Stimulated activated CD8-positive, alpha-beta memory T cell treated with anti-CD3 and anti-CD28 coated beads, Interleukin-15, amount 100 ng/mL, for 4 hours (primary cell): ENCODE measurements around the gene RELL1.

ENCODE experiments used
- DNase-seq, 2 donors: peaks; one replicate each; pipeline ENCODE4 v3.0.0-alpha.2; 2020; ENCODE audit warnings: low read depth in 2 of 2

RELL1 gene

DNA sequence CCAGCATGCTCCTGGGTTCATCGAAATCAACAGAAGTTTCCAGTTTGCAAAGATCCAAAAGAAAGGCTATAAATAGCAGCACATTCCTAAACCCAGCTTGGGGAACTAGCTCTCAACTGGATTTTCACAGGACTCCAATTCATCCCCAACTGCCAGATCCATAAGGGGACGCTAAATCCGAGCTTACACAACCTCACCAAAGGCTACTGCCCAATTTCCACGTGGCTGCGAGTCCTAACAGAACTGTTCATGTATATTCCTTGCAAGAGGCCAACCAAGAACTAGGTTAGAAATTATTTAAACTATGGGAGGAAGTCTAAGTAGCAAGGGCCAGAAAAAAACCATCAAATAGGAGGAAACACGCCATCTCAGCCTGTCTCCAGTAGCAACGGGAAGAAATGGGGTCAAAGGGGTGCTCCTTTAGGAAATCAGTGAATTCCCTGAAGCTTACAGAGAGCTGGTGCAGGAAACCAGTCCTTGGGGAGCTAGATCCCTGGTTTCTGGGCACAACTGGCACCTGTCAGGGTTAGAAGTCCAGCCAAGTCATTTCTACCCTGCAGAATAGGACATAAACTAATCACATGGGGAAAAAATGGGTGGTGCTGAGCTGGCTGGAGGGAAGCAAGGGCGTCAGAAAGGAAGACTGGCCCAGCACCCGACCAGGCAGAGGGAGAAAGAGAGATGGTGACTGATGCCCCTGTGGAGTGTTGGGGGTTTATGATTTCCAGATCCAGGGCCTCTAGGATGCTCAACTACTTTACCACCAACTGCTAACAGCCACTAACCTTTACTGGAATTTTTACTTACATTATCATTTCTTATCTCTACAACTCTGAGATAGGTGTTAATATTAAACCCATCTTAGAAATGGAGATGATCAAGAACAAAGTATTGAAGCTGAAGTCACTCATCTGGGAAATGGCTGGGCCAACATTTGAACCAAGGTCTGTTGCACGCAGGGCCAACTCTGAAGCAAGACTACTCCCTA is 20.5 kb downstream of the RELL1 start:
- DNase-seq, result no peak

DNA sequence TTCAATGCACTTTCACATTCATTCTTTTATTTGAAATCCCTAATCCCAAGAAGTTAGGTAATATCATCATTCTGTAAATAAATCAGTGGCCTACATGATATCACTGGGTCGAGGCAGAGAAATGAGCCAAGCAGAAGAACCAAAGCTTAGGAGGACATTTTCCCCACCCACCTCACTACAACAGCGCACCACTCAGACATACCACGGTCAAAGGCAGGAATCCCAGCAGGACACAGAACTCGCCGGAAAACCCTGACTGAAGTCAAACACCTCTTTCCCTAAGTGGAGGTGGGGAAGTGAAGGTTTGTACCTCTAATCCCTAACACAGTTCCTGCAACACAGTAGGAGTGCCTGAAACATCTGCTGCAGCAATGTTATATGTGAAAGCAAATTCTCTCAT is 21.5 kb downstream of the RELL1 start:
- no peak for DNase-seq

DNA sequence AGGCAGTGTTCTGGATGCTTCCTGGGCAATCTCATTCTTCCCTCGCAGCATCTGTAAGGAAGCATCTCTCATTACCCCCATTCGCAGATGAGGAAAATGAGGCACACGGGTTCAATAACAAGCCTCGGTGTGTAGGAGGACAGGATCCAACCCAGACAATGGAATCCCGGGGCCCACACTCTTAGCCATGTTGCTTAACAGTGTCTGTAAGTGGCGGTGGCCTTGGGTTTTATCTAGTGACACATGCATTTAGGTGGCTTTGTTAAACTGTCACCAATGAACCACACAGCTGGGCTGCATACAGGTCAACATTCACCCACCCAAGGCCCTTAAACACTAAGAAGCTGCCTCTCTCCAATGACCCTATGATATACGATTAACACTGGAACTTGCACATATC is 22.6 kb downstream of the RELL1 start:
- DNase-seq, result no peak

DNA sequence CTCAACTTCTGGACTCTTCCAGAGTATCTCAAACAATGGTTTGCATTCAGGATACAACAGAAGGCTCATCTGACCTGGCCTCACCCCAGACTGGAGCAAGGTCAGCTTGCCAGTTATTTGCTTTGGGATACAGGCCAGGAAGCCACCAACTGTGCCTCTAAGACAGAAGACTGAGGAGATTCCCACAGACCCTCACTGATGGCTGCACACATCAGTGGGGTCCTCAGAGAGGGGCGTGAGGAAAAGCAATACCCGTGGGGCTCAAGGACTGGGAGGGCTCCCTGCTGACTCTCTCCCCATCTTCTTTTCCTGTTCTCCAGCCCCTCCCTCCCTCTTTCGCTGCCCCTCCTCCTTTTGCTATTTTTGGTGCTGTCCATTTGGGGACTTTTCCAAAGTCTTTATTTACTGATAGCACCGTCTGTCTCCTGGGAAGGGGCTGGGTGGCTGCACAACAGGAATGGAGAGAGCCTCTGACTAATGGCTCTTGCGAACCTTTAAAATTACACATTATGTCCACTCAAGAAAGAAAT is 23.2 kb downstream of the RELL1 start:
- DNase-seq, result no peak

DNA sequence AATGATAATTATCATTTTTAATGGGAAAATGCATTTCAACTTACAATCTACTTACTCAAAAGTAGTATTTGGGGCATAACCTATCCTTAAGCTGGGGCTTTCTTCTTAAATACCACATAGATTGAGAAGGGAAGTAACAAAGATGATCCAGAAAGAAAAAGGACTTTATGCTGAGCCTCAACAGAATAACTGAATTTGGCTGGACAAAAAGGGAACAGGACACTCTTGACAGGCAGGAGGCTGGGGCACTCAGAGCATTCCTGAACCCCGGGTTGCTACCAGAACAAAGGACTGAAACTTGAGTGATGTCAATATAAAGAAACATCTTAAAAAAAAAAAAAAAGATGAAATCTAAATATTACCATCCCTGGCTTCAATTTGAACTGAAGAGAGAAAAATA is 23.9 kb downstream of the RELL1 start:
- no peak for DNase-seq

DNA sequence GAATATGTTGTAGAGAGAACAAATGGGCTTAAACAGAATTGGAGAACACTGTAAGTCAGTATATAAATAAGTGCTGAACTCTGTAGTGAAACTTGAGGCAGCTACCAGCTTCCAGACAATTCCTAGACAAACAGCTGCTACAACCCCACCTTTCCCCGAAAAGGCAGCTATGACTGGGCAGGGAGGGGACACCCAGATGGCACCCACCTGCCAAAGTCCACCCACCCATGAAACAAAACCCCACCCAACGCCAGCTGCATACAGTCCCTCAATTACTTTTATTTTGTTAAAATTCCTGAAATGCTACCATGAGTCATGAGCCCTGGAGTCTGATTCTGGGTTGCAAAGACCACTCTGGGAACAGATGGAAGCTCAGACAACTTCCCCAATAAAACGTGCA is 24.4 kb downstream of the RELL1 start:
- no peak for DNase-seq

DNA sequence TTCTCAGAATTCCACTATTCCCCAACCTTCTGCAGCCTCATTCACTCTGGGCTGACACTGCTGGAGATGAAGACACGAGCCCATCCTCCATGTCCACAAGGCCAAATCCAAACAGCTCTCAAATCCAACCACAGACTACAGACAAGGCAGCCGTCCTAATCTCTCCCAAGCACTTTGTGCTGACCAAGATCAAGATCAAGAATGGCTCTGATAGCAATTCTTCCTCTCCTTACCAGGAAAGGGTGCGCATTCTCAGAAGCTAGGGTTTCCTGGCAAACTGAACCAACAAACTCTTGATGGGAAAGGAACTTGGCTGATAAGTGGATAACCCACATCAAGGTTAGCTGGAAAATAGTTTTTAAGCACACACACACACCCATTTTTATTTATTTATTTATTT is 26.5 kb downstream of the RELL1 start:
- no peak for DNase-seq

DNA sequence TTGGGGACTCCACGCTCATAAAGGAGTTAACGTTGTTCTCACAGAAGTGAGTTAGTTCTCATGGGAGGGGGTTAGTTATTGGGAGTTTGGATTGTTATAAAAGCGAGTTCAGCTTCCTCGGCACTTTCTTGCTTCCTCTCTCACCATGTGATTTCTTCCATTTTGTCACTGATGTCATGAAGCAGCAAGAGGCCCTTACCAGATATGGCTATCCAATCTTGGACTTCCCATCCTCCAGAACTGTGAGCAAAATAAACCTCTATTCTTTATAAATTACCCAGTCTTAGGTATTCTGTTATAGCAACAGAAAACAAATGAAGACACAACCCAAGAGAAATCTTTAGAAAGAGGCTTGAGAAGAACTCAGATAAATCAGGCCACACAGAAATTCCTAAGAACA is 29.5 kb downstream of the RELL1 start:
- no peak for DNase-seq

DNA sequence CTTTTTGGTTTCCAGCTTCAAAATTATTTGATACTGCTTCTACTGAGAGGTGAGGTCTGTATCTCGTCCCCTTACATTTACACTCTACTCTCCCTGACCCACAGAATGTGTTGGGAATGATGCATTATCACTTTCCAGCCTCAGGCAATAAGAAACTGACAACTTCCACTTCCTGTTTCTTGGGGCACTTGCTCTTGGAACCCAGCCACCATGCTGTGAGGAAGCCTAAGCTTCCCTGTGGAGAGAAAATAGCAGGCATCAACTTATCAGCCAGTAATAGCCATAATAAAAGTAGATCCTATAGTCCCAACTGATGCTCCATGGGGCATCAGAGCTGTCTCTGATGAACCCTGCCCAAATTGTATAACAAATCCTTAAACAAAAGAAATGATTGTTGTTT is 32.6 kb downstream of the RELL1 start:
- no peak for DNase-seq

DNA sequence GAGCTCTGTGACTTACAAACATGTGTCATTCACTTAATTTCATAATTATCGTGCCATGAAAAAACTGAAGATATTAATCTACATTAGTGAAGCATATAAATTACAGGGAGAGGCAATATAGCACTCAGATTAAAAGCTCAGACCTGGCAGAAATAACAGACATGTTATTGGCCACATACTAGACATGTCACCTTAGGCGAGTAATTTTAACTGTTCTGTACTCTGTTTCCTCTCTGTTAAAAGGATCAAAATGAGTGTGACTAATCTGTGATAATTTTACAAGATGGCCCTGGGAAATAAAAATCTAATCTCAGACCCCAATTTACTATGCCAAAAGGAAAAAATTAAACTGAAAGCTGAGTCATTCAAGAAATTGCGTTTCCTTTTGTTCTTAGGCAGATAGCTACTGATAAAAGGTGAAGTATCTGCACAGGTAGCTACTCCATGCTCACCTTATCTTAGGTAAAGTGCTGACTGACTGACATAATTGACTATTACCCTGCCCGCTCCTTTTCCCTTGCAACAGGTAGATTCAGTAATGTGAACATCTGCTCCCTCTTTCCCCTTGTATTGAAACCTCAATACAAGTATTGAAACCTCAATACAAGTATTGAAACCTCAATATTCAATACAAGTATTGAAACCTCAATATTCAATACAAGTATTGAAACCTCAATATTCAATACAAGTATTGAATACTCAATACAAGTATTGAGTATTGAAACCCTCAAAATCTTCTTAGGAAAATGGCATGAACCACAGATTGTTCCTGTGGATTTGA is 33.2 kb downstream of the RELL1 start:
- no peak for DNase-seq

DNA sequence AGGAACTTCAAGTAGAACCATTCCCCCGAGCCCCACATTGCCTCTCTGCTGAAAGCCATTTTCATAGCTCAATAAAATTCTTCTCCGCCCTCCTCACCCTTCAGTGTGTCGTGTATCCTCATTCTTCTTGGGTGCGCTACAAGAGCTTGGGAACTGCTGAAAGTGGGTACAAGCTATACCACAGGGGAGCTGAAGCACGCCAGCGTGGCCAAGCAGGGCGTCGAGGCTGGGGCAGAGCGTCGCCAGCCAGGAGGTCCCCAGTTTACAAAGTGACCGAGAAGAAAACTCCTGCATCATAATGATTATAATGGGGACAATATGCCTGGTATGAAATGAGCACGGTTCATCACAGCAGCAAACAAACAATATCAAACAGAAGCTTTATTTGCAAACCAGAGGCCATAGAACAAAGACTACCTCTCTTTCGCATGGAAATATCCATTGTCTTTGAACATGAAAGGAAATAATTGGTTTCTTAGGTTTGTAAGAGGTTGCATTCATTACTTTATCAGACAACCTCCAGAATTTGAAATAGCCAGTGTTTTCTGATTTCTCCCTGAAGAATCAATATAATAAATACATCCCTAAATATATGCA is 34.3 kb downstream of the RELL1 start:
- no peak for DNase-seq

DNA sequence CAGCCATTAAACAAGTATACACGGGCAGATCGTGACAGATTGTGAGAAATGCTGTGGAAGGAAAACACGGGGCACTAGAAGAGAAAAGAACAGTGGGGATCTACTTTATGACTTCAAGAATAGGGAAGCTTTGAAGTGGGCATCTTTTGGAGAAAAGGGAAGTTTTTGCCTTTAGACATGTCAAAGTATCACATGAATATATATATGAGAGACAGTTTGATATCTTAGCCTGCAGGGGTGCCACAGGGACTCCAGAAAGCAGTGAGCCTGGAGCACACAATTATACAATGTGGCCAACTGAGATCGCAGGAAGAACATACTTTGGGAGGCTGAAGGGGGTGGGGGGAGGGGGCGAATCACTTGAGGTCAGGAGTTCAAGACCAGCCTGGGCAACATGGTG is 35.7 kb downstream of the RELL1 start:
- no peak for DNase-seq

DNA sequence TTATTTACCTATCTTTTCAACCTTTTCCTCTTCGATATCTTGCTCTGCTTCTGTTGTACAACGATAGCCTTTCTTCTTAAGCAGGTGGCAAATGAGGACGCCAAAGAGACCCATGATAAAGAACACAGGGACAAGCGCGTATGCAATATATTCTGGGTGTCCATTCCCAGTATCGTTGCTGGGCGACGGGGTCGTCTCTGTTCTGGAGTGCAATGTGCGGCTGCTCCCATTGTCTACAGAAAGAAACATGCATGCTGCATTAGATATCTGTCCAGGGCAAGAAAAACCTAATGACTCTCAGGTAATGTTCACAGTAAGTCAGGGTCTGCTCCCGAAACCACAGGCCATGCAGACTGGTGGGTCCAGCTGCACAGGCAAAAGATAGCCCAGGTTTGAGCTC is 36.9 kb downstream of the RELL1 start:
- DNase-seq, result no peak

DNA sequence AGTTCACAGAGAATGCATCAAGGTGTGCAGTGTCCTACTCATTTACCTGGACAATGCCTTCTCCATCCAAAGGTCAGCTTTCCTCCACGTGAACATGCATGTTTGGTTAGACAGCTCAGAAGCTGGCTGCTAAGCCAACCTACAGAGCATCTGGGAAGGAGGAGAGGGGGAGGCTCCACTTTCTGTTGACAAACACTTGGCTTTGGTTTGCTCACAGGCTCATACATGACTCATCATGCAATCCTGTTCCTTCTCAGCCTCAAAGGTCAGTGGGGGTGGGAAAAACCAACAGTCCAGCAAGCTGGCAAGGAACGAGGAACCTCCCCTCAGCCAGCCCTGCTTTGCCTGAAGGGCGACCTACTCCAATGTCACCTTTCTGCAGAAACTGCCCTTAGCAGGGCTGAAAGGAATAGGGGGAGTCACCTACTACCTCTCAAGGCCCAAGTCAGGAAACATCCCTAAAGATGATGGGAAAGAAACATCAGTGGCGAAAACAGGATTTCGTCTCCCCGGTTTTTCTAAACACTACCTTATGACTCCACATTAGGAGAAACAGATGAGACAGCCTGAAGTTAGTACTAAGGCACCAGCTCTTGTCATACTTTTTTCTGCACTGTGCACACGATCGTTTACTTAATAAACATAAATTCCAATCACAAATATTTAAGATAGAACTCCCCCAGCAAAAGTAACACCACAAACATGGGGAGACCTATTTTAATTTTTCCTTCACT is 37.9 kb downstream of the RELL1 start:
- DNase-seq, result no peak

DNA sequence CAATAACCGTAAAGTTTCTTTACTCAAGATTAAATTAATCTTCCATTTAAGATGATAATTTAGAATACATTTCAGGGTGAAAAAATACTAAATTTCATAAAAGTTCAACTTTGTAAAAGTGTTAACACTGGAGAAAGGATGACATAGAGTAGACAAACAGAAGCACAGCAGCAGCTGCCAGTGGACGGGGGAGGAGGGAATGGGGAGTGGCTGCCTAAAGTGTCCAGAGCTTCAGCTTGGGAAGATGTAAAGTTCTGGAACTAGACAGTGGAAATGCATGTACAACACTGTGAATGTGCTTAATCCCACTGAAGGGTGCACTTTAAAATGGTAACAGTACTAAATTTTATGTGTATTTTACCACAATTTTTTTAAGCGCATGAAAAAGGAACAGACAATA is 39.9 kb downstream of the RELL1 start:
- no peak for DNase-seq

DNA sequence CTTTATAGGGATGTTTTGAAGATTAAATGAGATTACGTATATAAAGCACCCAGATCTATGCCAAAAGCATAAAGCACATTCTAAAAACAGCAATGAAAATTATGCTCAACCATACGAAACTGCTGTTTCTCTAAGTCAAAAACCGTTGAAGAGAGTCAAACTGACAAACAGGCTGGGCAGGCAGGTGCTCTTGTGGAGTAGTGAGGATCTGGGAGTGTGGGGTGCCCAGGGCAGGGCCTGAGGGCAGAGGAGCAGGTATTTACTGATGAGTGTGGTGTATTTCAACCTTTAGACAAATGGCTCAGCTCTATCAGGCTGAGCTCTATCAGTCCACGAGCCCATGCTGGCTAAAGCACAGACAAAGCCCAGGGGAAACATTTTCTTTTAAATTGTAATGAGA is 40.4 kb downstream of the RELL1 start:
- no peak for DNase-seq

DNA sequence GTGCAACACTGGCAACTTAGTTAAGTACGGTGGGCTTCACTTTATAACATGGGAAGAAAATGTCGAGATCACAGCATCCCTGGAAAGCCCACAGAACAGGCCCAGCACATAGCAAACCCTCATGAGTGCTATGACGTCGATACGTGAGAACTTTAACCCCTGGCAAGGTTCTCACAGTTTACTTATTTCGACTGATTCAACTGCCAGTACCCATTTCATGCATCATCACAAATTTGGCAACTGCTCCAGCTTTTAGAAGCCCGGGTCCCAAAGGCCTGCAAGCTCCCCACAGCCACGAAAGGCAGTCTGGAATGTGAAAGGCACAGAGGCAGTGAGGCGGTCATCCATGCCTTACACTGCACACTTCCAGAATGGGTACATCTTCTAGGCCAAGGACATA is 41.2 kb downstream of the RELL1 start:
- DNase-seq, result no peak

DNA sequence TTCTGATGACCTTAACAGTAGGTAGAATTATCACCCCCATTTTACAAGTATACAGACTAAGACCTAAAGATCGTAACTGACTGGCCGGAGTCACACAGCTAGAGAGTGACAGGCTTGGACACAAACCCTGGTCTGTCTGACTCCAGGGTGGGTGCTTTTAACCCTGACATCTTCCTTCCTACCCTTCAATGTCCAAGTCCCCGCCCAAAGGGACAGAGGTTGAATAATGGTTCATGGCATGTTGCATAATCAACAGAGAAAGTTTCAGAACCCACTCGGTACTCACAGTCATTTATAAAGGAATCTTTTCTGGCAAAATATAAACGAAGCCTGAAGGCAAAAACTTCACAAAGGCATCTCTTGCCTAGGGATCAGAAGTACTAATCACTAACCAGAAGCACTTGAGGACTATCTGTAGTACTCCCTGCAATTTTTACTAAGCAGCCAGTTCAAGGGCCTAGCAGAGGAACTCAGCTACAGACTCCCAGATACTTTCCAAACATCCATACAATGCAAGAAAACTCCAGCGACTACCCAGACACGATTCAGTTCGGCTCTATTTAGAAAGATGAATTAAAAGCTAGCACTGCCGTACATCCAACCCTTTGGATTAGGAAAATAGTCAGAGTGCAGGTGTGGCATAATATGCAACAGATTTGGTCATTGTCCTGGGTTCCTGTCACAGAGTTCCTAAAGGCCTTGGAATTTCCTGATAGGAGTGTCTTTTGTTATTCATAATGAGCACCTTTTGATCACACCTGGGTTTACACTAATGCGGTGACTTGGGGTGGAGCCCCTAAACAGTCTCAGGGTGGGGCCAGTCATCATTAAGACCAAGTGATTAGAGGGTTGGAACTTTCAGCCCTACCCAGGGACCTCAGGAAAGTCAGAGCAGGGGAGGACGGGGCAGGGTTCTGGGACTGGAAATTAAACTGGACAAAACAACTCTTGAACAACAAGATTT is 44.0 kb downstream of the RELL1 start:
- DNase-seq, result no peak

DNA sequence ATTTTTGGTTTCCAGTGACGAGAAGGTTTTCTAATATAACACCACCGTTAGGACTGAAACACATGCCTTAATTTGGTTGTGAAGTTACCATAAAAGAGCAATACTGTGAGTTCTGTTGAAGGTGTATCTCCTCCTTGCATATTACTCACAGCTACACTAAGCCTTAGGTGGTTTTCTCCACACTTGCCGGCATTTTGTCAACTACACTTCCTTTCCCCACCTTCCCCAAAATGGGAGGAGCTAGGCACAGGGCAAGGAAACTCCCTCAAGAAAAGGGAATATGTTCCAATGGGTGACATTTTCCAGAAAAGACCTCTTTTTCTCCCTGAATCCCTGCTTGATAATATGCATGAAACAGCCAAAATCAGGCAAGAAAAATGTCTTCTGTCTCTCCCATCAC is 44.8 kb downstream of the RELL1 start:
- DNase-seq, result no peak

DNA sequence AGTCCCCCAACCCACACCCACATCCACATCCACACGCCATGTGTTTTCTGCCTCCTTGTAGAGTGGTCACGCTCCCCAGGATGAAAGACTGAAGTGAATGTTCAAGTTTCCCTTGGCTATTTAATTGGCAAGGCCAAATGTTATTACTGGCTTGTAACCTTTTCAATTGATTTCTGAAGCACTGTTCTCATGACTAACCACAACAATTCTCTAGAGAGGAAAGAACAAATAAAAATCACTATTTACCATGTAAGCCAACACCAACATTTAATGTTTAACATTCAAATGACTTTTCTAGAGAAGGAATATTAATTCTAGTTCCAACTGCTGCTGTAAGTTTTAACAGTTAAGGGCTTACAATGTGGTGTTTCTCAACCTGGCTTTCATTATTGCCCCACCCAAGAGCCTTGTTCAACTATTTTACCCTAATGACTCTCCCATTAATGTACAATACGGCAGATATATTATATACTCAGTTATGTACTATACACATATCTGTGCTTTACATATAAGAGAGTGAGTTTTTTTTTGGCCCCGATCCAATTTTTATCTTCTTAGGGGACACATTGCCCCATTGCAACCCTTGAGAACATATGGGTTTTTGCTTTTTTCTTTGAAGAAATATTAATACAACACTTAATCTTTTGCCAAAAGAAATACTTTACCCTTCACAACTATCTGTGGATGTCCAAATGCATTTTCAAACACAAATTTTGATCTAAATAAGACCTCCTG is 46.5 kb downstream of the RELL1 start:
- no peak for DNase-seq
